K562 (cell line): ENCODE measurements around the gene DOLPP1. TPM values are rescaled to one million over a fixed set of nuclear protein-coding genes. Genes with fewer than 3 reads are reported as not detected.

ENCODE experiments used
- ASH1L ChIP-seq: fragments of 450-650 bp; IDR thresholded peaks from 2 replicates; pipeline ENCODE4 v1.6.1; 2018; ENCODE audit warnings: borderline replicate concordance, mild to moderate bottlenecking, low read depth; ENCODE audit not compliant: partially characterized antibody
- DDX20 ChIP-seq: fragments of 450-650 bp; IDR thresholded peaks from 2 replicates; pipeline ENCODE4 v1.6.1; 2016; ENCODE audit warnings: missing genetic modification characterization, low read depth, mild to moderate bottlenecking, missing compliant biosample characterization, moderate library complexity
- FOXA3 ChIP-seq, 2 experiments: fragments of 450-650 bp in 1 of 2; sonication (generic) in 1 of 2; formaldehyde crosslinking; IDR thresholded peaks in 1 of 2; conservative IDR thresholded peaks in 1 of 2; 2 replicates each; pipeline versions ENCODE4 v1.4.0 to v1.8.0; 2020 to 2022; ENCODE audit warnings: mild to moderate bottlenecking in 2 of 2, missing genetic modification reagents in 1 of 2
- KLF1 ChIP-seq: fragments of 450-650 bp; IDR thresholded peaks from 2 replicates; pipeline ENCODE4 v1.6.1; 2016; ENCODE audit warnings: missing genetic modification characterization, missing compliant biosample characterization
- MECOM ChIP-seq: fragments of 250-450 bp; sonication (Bioruptor Pico); IDR thresholded peaks from 2 replicates; pipeline ENCODE4 v1.8.0; 2022; ENCODE audit warnings: inconsistent platforms
- NFE2 ChIP-seq: IDR thresholded peaks from 2 replicates; pipeline ENCODE4 v1.6.1; 2014; ENCODE audit warnings: antibody characterized with exemption, low read depth
- PTBP1 ChIP-seq: fragments of 200-400 bp; formaldehyde crosslinking; IDR thresholded peaks from 2 replicates; pipeline ENCODE4 v1.6.1; 2017; ENCODE audit warnings: low read depth, low read length
- PTRF ChIP-seq: fragments of 450-650 bp; IDR thresholded peaks from 2 replicates; pipeline ENCODE4 v1.6.1; 2016; ENCODE audit warnings: mild to moderate bottlenecking, missing genetic modification characterization, missing compliant biosample characterization
- SAFB2 ChIP-seq: fragments of 200-400 bp; formaldehyde crosslinking; IDR thresholded peaks from 2 replicates; pipeline ENCODE4 v1.6.1; 2018; ENCODE audit warnings: borderline replicate concordance, low read length, low read depth, moderate library complexity; ENCODE audit not compliant: severe bottlenecking
- TSC22D4 ChIP-seq: fragments of 450-650 bp; IDR thresholded peaks from 2 replicates; pipeline ENCODE4 v1.6.1; 2016; ENCODE audit warnings: missing genetic modification characterization, missing biosample characterization, control low read depth
- ZC3H11A ChIP-seq: IDR thresholded peaks from 2 replicates; pipeline ENCODE4 v1.6.1; 2012; ENCODE audit warnings: low read depth, low read length, improper control_type of control experiment
- ZNF134 ChIP-seq: fragments of 250-450 bp; sonication (Bioruptor Pico); conservative IDR thresholded peaks from 2 replicates; pipeline ENCODE4 v1.4.0; 2020
- ZNF347 ChIP-seq: fragments of 450-650 bp; formaldehyde crosslinking; IDR thresholded peaks from 2 replicates; pipeline ENCODE4 v1.4.0; 2020; ENCODE audit warnings: low read depth, mild to moderate bottlenecking, moderate library complexity
- ZNF79 ChIP-seq: fragments of 250-450 bp; sonication (Bioruptor Pico); IDR thresholded peaks from 2 replicates; pipeline ENCODE4 v1.4.0; 2020; ENCODE audit warnings: low read depth, mild to moderate bottlenecking, moderate library complexity
- polyA plus RNA-seq, 8 experiments: library from polyadenylated mRNA; depleted of rRNA in 4 of 8; stranded (reverse) in 5 of 8; unstranded in 3 of 8; fragments of >200 nt; fragmentation: Nextera tagmentation in 2 of 8; fragmentation: Illumina TruSeq in 1 of 8; extraction: Ambion mirVana in 2 of 8; extraction: Trizol in 1 of 8; gene quantifications; 2 replicates each; pipeline versions ENCODE4 v1.2.1 to v1.2.3, GENCODE V29; 2011 to 2014; ENCODE audit warnings: inconsistent platforms in 1 of 8, missing spikeins in 1 of 8
- total RNA-seq, 7 experiments: library from RNA; depleted of rRNA in 6 of 7; stranded (reverse); fragments of >200 nt in 6 of 7; fragmentation: Illumina TruSeq in 2 of 7; extraction: Trizol in 2 of 7; gene quantifications; 2 replicates each; pipeline versions ENCODE4 v1.2.1 to v1.2.3, GENCODE V29; 2011 to 2021; ENCODE audit warnings: low replicate concordance in 1 of 7
- TF ChIP-seq, protein P1 (sequence below): sonication (generic); formaldehyde crosslinking; IDR thresholded peaks from 2 replicates; pipeline ENCODE4 v1.8.1; 2023; ENCODE audit warnings: mild to moderate bottlenecking, missing genetic modification reagents
- TF ChIP-seq, protein P2 (sequence below): fragments of 250-450 bp; sonication (Bioruptor Pico); IDR thresholded peaks from 2 replicates; pipeline ENCODE4 v1.5.0; 2021
- TF ChIP-seq, protein P3 (sequence below): fragments of 450-650 bp; conservative IDR thresholded peaks from 2 replicates; pipeline ENCODE4 v1.6.1; 2016; ENCODE audit warnings: missing genetic modification characterization, low read depth, mild to moderate bottlenecking, missing compliant biosample characterization, moderate library complexity
- TF ChIP-seq, protein P4 (sequence below): IDR thresholded peaks from 2 replicates; pipeline ENCODE4 v1.6.1; 2011; ENCODE audit warnings: borderline replicate concordance, low read depth, mild to moderate bottlenecking, moderate library complexity, low read length; ENCODE audit not compliant: insufficient read depth, poor library complexity, severe bottlenecking
- TF ChIP-seq, protein P5 (sequence below): fragments of 250-450 bp; sonication (Bioruptor Pico); IDR thresholded peaks from 2 replicates; pipeline ENCODE4 v1.5.0; 2020; ENCODE audit warnings: mild to moderate bottlenecking
- TF ChIP-seq, protein P6 (sequence below): fragments of 450-650 bp; IDR thresholded peaks from 2 replicates; pipeline ENCODE4 v1.7.0; 2016; ENCODE audit warnings: borderline replicate concordance

DOLPP1 gene
- total and polyA plus RNA-seq, 9 of the 15 experiments (the other 6 are each of a cell fraction or from before 2014, with no cell fraction given) = 3.0 to 39.8 (median 30.5) TPM

DNA sequence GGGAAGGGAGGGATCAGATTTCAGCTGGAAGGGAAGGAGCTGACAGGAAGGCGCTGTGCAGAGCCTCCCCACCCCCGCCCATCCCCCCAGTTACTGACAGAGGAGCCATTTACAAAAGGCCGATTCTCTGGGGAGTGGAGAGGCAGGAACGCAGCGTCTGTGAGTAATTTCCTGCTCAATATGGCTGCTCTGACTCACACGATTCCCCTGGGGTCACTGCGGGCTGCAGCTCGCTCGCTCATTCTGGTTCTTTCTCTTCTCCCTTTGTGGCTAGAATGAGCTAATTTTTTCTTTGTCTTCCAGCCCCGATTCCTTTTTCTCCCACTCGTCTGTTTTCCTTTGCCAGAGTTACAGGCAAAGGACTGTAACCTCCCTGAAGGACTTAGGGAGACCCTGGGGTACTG lies 59.1 kb downstream of the DOLPP1 start (continued):
- TF ChIP-seq ZNF347 (CRISPR knock-in tag) (no peak), KLF1 (tag) (no peak), PTBP1 (no peak), NFE2 (no peak), FOXA3 (CRISPR knock-in tag; conservative IDR thresholded peaks at IDR 0.05 in 1 of 2, IDR thresholded peaks at IDR 0.05 in 1 of 2) (no peak), ASH1L (no peak), DDX20 (tag) (no peak), SAFB2 (no peak), ZC3H11A (no peak; the same call in 1 of the 2 replicates), ZNF79 (CRISPR knock-in tag) (no peak), TSC22D4 (tag) (no peak), PTRF (no peak), ZNF134 (no peak), MECOM (CRISPR knock-in tag) (no peak)
- TF ChIP-seq, protein P1, sequence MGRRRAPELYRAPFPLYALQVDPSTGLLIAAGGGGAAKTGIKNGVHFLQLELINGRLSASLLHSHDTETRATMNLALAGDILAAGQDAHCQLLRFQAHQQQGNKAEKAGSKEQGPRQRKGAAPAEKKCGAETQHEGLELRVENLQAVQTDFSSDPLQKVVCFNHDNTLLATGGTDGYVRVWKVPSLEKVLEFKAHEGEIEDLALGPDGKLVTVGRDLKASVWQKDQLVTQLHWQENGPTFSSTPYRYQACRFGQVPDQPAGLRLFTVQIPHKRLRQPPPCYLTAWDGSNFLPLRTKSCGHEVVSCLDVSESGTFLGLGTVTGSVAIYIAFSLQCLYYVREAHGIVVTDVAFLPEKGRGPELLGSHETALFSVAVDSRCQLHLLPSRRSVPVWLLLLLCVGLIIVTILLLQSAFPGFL = no peak
- TF ChIP-seq, protein P2, sequence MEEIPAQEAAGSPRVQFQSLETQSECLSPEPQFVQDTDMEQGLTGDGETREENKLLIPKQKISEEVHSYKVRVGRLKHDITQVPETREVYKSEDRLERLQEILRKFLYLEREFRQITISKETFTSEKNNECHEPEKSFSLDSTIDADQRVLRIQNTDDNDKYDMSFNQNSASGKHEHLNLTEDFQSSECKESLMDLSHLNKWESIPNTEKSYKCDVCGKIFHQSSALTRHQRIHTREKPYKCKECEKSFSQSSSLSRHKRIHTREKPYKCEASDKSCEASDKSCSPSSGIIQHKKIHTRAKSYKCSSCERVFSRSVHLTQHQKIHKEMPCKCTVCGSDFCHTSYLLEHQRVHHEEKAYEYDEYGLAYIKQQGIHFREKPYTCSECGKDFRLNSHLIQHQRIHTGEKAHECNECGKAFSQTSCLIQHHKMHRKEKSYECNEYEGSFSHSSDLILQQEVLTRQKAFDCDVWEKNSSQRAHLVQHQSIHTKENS (CRISPR knock-in tag) = no peak
- TF ChIP-seq, protein P3, sequence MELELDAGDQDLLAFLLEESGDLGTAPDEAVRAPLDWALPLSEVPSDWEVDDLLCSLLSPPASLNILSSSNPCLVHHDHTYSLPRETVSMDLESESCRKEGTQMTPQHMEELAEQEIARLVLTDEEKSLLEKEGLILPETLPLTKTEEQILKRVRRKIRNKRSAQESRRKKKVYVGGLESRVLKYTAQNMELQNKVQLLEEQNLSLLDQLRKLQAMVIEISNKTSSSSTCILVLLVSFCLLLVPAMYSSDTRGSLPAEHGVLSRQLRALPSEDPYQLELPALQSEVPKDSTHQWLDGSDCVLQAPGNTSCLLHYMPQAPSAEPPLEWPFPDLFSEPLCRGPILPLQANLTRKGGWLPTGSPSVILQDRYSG (tag) = 0 out of 2 replicates have a peak, but pooled peaks have one; percentile 26
- TF ChIP-seq, protein P4, sequence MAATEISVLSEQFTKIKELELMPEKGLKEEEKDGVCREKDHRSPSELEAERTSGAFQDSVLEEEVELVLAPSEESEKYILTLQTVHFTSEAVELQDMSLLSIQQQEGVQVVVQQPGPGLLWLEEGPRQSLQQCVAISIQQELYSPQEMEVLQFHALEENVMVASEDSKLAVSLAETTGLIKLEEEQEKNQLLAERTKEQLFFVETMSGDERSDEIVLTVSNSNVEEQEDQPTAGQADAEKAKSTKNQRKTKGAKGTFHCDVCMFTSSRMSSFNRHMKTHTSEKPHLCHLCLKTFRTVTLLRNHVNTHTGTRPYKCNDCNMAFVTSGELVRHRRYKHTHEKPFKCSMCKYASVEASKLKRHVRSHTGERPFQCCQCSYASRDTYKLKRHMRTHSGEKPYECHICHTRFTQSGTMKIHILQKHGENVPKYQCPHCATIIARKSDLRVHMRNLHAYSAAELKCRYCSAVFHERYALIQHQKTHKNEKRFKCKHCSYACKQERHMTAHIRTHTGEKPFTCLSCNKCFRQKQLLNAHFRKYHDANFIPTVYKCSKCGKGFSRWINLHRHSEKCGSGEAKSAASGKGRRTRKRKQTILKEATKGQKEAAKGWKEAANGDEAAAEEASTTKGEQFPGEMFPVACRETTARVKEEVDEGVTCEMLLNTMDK = no peak
- TF ChIP-seq, protein P5, sequence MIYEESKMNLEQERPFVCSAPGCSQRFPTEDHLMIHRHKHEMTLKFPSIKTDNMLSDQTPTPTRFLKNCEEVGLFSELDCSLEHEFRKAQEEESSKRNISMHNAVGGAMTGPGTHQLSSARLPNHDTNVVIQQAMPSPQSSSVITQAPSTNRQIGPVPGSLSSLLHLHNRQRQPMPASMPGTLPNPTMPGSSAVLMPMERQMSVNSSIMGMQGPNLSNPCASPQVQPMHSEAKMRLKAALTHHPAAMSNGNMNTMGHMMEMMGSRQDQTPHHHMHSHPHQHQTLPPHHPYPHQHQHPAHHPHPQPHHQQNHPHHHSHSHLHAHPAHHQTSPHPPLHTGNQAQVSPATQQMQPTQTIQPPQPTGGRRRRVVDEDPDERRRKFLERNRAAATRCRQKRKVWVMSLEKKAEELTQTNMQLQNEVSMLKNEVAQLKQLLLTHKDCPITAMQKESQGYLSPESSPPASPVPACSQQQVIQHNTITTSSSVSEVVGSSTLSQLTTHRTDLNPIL (CRISPR knock-in tag) = no peak
- TF ChIP-seq, protein P6, sequence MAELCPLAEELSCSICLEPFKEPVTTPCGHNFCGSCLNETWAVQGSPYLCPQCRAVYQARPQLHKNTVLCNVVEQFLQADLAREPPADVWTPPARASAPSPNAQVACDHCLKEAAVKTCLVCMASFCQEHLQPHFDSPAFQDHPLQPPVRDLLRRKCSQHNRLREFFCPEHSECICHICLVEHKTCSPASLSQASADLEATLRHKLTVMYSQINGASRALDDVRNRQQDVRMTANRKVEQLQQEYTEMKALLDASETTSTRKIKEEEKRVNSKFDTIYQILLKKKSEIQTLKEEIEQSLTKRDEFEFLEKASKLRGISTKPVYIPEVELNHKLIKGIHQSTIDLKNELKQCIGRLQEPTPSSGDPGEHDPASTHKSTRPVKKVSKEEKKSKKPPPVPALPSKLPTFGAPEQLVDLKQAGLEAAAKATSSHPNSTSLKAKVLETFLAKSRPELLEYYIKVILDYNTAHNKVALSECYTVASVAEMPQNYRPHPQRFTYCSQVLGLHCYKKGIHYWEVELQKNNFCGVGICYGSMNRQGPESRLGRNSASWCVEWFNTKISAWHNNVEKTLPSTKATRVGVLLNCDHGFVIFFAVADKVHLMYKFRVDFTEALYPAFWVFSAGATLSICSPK = no peak
